HCT116 (cell line): ENCODE data around the gene ADAM23.

Source experiments
- CTCF ChIP-seq, 3 experiments: fragments of 200-600 bp in 1 of 3; sonication (generic) in 1 of 3; IDR thresholded peaks in 2 of 3; conservative IDR thresholded peaks in 1 of 3; 2 replicates each; pipeline ENCODE4 v1.5.1; 2012 to 2017; ENCODE audit warnings: low read depth in 2 of 3, low read length in 2 of 3, antibody characterized with exemption in 1 of 3, borderline replicate concordance in 1 of 3, control low read depth in 1 of 3, mild to moderate bottlenecking in 1 of 3, mixed read lengths in 1 of 3, mixed run types in 1 of 3, moderate library complexity in 1 of 3; ENCODE audit not compliant: insufficient read depth in 1 of 3
- EZH2phosphoT487 ChIP-seq: fragments of 200-600 bp; IDR thresholded peaks from 2 replicates; pipeline ENCODE4 v1.6.1; 2018; ENCODE audit warnings: antibody characterized with exemption, borderline replicate concordance
- MAX ChIP-seq: IDR thresholded peaks from 2 replicates; pipeline ENCODE4 v1.6.1; 2012
- POLR2A ChIP-seq: IDR thresholded peaks from 2 replicates; pipeline ENCODE4 v1.7.0; 2011; ENCODE audit warnings: borderline replicate concordance; ENCODE audit not compliant: insufficient read depth, insufficient read length; ENCODE audit errors: extremely low read depth
- POLR2AphosphoS5 ChIP-seq: IDR thresholded peaks from 2 replicates; pipeline ENCODE4 v1.6.1; 2011; ENCODE audit warnings: mild to moderate bottlenecking, low read depth, low read length, moderate library complexity
- SRF ChIP-seq: IDR thresholded peaks from 2 replicates; pipeline ENCODE4 v1.6.1; 2012; ENCODE audit warnings: low read depth

- TF ChIP-seq CTCF (IDR thresholded peaks at IDR 0.05 in 2 of 3, conservative IDR thresholded peaks at IDR 0.05 in 1 of 3; ENCODE audit: borderline replicate concordance in 1 of 3, insufficient read depth in 1 of 3, low read depth in 2 of 3, low read length in 2 of 3) = no peak
- no peak for TF ChIP-seq MAX
- no peak for TF ChIP-seq POLR2A
- no peak for TF ChIP-seq EZH2phosphoT487
- TF ChIP-seq SRF = no peak
- TF ChIP-seq POLR2AphosphoS5 = no peak
These were observed 50.7 kb downstream of the ADAM23 start for GRCh38 chr2:206494061-206494460.
